GF-D8 (cell line): ENCODE data around the gene NUP62.
"Not testable (repeated sequence)": the region's sequence is repeated elsewhere in the genome, so short reads cannot be mapped to it uniquely, and the experiment has no call there.

Experiments
- DNase-seq: peaks from one replicate; lab custom pipeline; 2025; lab: John Stamatoyannopoulos, UW

The NUP62 gene

DNA sequence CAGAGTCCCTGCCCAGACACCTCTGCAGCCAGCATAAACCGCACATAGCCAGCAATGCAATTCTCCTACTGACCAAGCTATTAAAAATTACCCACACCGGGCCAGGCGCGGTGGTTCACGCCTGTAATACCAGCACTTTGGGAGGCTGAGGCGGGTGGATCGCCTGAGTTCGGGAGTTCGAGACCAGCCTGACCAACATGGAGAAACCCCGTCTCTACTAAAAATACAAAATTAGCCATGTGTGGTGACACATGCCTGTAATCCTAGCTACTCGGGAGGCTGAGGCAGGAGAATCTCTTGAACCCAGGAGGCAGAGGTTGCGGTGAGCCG, 4.5 kb downstream of the NUP62 start:
- DNase-seq, result not testable (repeated sequence)

DNA sequence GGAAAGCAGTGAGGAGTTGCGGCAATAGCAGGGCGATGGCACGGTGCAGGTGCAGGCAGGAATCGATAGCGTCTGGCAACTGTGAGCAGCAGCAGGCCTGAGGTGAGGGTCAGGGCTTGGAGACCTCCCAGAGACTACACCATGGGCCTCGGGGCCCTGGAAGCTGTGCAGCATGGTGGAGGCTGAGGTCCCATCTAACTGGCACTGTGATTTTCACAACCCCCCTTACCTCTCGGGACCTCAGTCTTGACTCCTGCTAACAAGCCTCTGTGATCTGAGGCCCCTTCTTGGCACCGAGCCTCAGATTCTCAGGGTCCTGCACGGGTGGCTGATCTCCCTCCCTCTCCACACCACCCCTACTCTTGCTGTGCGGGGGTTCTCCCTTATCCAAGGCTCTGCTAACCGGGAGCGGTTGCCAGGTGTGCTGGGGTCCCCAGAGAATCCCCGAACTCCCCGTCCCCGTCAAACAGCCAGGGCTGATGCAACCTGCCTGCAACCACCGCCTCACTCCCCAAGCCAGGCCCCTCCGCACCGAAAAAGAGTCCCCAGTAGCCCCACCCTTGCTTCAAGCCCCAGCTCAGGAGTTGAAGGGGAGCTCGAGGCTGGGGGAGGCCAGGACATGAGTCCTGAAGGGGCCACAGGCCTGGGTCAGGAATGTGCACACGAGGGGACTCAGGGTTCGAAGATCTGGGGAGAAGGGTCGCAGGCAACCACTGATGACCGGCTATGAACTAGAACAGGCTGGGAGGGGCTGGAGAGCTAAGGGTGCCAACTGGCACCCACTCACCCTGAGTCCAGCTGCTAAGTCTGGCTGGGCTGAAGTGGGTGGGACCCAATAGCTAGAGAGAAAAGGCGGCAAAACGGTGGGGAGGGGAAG, 5.1 kb downstream of the NUP62 start:
- DNase-seq, result no peak

DNA sequence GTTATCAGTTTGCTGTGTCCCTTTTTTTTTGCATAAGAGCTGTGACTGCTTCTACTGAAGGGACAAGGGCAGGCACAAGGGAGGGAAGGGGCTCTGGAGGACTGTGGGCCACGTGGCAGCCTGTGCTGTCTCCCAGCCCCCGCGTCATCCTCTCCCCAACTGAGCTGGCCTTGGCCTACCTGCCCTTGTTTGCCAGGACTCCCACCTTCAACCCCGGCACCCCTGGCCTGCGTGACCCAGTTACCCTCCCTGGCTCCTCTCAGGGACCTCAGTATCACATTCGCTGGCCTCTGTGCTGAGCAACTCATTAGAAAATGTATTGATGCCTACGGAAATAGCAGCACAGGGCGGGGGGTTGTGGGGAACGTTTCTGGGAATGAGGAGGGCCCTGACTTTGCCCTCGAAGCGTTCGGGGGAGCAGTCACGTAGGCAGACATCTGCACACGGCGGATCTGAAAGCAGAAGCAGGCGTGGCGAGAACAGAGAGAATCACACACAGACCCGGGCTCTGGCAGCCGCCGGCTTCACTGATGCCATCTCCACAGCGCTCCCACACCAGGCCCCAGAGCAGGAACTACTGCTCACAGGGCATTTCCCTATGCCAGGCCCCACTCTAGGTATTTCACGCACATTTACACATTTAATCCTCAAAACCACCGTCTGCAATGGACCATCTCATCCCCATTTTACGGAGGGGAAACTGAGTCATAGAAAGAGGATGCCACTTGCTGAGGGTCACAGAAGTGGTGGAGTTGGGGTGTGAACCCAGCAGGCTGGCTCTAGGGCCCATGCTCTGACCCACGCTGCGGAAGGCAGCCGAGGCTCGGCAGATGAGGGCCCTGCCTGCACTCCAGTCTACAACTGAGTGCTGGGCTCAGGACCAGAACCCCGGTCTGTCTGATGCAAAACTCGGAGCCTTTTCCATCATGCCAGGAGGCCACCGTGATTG, 6.0 kb downstream of the NUP62 start:
- no peak for DNase-seq

DNA sequence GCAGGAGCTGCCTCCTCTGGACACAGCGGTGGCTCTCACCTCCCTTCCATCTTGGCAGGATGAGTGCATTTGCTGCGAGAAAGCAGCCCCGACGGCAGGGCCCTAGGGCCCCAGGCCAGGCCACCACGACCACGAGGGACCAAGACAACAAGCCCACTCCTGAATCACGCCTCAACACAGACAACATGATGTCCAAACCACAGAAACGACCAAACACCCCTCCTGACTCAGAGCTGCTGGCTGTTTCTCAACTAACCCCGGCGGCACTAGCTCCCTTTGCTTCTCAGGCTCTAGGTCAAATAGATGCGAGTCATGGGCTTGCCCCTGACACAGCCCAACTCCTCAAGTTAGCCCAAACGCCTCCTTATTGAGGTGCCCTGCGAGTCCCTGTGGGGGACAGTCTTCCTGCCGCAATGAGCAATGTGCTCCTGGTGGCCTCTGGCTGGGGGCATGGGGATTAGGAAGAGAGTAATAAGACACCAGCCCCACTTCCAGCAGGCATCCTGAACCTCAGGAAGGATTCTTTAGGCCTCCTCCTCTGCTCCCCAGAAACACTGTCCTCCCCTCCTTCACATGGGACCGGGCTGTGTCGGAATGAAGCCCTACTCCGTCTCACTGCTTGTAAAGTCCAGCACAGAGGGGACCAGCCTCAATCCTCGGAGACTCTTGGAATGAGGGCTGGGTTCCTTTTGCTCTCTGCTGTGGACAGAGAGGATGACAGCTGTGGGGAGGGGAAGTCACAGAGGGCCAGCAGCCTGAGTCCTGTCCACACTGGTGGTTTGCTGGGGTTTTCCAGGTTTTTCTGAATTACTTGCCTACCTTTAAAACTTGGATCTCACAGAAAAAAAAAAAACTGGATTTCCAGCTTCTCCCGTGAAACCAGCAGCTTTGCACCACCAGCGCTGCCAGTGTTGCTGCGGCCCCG, 7.2 kb downstream of the NUP62 start:
- no peak for DNase-seq

DNA sequence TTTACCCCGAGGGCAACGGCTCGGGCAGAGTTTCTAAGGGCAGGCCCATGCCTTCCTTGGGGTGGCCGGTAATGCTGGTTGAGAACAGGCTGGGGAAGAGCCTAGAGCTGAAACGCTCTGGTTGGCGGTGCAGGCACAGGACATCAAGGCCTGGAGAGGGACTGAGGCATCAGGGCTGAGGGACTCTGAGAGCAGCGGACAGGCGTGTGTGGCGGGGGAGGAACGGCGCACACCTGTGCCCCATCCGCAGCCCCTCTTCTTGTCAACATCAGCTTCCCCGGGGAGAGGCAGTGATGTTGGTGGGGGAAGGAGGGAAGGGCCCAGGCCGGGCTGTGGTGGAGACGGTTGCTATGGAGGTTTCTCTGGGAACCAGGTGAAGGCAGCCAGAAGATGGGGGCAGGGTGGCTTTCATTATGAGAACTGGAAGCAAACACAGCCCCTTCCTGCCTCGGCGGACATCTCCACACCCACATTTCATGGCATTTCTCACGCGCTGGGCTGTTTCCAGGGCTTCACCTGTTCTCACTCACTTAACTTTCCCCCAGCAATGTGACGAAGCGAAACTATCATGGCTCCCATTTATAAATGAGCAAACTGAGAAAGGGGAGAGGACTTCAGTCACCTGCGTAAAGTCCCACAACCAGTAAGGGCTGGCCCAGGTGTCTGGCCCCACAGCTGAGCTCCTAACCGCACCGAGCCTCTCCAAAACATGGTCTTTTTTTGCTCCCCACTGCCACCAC, 8.5 kb downstream of the NUP62 start:
- no peak for DNase-seq

DNA sequence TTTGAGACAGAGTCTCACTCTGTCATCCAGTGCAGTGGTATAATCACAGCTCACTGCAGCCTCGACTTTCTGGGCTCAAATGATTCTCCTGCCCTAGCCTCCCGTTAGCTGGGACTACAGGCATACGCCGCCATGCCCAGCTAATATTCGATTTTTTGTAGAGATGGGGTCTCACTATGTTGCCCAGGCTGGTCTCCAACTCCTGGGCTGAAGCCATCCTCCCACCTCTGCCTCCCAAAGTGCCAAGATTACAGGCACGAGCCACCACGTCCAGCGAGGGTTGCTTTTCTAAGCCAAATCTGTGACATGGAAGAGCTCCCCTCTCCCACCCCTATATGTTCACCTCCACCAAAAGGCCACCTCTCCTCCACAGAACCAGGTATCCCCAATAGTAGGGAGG, 11.2 kb downstream of the NUP62 start:
- no peak for DNase-seq

DNA sequence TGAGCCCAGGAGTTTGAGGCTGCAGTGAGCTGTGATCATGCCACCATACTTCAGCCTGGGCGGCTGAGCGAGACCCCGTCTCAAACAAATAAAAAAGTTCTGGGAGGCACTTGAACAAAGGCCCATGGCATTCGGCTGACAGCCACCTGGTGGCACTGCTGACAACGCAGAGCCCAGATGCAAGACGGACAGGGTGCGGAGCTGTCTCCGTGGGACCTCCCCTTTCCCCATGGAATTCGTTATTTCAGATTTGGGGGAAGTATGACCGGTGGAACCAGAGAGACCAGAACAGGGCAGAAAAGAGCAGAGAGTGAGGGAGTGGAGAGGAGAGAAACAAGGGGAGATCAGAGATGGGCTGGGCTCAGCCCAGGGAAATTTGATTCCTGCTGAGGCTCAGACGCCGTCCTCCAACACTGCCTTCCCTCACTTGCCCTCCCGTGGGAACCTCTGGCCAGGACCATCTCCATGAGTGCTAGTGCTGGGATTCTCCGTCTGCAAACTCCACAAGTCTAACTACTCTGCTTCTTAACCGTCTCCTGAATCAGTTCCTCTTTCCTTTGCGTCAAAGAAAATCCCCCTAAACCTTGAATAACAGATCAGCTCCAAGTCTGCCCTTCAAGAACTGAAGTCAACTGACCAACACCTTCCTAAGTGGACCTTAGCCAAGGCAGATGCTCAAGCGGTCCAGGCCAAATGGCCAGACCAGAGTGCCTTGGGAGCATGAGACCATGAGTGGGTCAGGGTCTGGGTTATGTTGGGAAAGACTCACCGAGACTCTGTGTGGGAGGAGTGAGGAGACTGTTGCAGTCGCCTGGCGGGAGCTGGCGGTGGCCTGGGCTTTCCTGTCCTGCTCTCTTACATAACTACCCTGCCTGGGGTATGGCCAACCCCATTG, 12.2 kb downstream of the NUP62 start:
- peak; percentile 22 for DNase-seq

DNA sequence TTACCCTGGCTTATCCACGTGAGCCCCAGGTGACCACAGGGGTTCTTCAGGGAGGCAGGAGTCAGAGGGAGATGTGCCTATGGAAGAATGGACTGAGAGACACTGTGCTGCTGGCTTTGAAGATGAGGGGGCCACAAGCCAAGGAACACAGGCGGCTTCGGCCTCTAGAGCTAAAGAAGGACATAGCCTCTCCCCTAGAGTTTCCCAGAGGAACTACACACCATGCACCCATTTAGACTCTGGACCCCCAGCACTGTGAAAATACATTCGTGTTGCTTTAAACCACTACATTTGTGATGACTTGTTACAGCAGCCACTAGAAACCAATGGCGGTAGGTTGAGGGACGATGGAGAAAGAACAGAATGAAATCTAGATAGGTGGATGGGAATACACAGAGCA, 14.0 kb downstream of the NUP62 start:
- no peak for DNase-seq

DNA sequence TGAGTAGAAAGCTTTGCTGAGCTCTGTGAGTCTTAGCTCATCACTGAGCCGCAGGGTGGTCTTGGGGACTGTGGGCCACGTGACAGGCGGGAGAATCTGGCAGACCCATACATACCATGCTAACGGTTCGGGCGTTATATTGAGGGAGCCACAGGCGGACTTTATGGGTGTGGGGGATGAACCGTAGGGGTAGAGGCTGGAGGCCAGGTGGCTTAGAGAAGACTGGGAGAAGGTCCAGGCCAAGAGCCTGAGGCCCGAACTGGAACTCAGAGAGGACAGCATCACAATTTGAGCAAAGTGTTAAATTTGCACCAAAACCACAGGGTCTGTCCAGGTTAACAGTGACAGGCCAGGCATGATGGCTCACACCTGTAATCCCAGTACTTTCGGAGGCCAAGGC, 15.6 kb downstream of the NUP62 start:
- no peak for DNase-seq

DNA sequence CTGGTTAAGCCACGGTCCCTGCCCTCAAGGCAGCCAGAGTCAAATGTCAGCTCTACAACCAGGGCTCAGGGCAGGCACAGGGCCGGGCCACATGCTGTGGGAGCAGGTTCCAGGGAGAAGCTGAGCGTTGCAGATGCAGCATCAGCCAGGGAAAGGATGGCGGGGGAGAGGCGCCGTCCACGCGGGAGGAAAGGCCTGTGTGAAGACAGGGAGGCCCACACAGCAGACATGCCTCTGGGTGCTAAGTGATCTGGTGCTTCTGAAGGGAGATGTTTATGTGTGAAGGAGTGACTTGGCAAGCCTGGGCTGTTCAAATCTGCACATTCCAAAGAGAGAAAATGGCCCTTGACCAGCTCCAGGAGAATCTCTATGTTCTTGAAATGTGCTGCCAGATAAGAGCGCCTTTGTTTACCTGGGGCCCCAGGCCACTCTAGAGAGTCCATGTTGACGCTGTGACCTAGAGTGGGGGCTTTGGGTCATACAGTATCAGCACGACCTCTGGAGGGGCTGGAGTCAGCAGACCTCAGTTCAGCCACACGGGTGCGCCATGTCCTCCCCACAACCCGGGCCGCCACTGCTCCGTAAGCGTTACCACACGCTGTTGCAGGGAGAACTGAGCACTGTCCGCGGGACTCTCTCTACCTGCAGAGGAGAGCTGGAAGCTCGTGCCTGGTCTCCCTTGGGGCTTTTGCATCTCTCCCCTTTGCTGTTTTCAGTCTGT, 16.2 kb downstream of the NUP62 start:
- DNase-seq, result no peak

DNA sequence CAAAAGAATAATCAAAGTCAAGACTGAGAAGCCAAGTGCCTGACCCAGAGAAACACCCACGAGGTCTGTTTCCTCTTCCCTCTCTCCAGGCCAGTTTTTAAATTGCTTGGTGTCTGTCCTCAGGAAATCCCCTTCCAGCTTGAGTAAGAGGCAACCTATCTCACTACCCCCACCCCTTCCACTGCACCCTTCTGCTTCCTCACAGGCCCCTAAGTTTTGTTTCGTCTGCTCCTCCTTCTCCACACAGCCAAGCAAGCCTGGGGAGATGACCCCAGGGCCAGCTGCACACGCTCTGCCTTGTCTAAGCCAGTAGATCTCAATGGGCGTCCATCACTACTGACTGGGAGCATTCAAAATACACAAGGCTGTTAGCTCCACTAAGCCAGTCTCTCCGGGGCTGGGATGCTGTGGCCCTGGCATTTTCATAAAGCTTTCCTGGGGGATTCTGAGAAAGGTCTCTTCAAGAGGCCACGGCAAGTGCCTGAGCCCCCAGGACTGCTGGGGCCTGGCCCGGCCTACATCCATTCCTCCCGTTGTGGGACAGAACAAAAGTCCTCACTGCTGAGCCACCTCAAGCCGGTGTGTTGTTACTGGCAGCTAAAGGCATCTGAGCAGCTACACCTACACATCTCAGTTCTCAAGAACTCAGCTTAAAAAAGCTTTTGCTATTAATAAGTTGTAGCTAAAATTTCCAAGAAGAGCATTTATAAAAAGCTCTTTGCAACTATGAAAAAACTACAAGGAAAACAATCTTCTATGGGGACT, 17.7 kb downstream of the NUP62 start:
- DNase-seq, result peak; percentile 68

DNA sequence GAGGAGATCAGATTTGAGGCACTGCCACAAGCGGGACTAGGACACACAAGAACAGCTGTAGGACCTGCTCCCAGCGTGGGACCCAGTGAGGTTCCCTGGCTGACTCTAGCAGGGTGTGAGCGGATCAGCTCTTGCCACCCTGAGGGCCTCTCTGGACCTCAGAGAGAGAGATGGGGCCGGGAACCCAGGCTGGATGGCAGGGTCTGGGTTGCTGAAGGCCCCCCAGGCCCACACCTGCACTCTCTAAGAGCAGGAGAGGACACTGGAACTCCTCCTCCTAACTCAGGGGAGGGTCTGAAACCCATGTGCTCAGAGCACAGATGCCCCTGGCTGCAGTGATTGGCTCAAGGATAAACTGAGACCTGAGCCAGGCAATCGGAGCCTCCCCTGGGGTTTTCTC, 19.1 kb downstream of the NUP62 start:
- no peak for DNase-seq

DNA sequence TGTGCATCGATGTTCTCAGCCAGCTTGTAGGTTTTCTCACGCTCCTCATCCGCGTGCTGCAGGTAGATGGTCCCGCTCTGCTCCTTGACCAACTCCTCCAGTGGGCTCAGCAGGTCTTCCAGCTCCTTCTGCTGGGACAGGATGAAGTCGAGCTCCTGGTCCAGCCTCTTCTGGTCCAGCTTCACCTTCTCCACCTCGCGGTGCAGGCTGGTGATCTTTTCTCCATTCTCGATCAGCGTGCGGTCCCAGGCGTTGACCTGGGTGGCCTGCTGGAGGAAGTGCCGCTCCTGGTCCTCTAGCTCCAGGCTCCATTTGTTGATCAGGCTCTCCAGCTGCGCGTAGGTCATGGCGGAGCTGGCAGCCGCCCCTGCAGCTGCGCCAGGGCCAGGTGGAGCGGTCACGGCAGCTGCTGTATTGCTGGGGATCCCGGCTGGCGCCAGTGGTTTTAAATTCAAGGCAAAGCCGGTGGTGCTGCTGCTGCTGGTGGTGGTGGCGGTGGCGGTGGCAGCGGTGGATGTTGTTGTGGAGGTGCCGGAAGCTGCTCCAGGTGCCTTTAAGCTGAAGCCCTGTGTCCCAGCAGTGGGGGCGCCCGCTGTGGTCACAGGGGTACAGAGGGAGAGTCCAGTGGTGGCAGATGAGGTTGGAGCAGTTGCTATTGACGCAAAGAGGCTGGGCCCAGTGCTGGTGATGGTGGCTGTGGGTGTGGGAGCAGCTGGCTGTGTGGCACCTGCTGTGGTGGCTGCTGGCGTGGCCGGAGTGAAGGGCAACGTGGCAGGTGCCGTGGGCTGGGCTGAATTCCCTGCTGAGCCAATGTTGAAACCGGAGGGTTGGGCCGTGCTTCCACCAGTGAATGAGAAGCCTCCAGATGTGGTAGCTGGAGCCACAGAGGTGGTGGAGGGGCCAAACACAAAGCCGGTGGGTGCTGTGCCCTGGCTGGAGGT, 20.6 kb downstream of the NUP62 start:
- no peak for DNase-seq

DNA sequence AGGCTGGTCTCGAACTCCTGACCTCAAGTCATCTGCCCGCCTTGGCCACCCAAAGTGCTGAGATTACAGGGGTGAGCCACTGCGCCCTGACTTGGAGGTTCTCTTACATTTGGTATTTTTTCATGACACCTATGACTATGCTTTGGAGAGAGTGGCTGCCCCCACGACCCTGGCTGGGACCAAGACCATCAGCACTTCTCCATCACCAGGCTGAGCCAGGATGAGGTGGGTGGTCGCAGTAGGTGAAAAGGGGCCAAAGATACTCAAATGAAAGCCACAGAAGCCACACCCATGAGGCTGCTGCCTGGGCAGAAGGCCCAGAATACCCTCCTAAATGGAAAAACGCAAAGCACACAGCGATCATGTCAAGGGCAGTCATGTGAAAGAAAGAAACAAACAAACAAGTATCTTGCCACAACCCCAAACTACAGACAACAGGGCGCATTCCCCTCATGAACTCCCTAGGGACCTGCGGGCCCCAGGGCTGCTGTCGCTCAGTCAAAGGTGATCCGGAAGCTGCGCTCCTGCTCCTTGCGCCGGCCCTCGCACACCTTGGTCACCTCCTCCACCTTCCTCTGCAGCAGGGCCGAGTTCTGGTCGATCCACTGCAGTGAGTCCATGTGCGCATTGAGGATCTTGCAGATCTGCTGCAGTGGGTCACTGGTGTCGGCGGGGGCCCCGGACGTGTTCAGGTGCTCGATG, 21.4 kb downstream of the NUP62 start:
- DNase-seq, result no peak

DNA sequence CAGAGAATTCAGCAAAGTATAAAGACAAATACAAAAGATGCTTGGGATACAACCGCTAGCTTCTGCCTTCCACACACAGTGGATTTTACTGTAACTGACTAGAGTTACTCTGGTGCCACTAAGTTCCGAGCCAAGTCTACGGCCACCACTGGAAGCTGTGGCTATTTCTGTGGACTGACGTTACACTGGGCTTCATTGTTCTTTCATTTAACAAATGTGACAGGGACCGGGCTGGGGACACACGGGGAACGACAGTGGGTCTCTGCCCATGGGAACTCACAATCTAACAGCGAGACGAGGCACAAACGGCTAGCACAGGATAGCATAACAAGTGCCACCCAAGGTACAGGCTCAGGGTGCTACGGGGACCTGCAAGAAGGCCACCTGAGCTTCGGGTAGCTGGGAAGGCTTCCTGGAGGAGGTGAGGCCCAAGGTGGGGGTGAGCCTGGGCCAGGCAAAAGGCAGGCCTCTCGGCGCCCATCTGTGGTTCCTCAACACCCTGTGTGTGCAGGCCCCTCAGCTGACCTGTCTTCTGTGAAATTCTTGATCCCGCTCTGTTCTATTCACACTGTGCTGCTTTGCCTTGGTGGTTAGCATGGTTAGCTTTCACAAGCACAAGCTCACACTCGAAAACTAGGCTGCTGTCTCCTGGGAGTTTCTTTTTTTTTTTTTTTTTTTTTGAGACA, 22.3 kb downstream of the NUP62 start:
- no peak for DNase-seq

DNA sequence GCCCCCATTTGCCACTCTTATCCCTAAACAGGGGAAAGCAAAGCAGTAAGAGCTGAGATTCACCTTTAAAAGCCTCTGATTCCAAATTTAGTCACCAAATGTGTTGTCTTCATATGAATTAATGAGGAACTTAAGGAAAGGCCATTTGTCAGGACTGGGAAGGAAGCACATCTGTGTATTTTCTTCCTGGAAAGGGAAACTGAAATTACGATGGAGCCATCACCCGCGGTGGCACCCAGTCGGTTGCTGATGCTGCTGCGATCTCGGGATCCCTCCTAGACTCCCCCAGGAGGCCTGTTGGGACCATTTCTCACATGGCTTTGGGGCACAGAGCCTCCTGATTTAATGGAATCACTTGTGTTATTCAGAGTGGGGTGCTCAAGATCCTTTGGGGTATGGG, 25.2 kb downstream of the NUP62 start:
- no peak for DNase-seq
